ENCODE measurements around the gene MMP14. TPM values are rescaled to one million over a fixed set of nuclear protein-coding genes. Genes with fewer than 3 reads are reported as not detected.

MMP14 gene
- total and polyA plus RNA-seq, 9 of the 15 experiments (the other 6 are each of a cell fraction or from before 2014, with no cell fraction given), result 0.36 to 5.8 (median 1.3) TPM; not detected in 2

- no peak for TF ChIP-seq MBD1 (CRISPR knock-in tag; IDR thresholded peaks at IDR 0.05)
- TF ChIP-seq SPI1 (IDR thresholded peaks at IDR 0.05; ENCODE audit: borderline replicate concordance, low read depth, low read length), result no peak
- no peak for TF ChIP-seq TRIM24 (IDR thresholded peaks at IDR 0.05)
- TF ChIP-seq JUNB (CRISPR knock-in tag; conservative IDR thresholded peaks at IDR 0.05), result no peak
- peak; percentile 78 for TF ChIP-seq HMBOX1 (IDR thresholded peaks at IDR 0.05)
- TF ChIP-seq AFF4 (CRISPR knock-in tag; IDR thresholded peaks at IDR 0.05), result peak; percentile 67; the same call in 1 of the 2 replicates
- no peak for TF ChIP-seq RAD51 (IDR thresholded peaks at IDR 0.05; ENCODE audit: borderline replicate concordance, low read depth)
- TF ChIP-seq RCOR1 (IDR thresholded peaks at IDR 0.05; ENCODE audit: borderline replicate concordance in 1 of 2, low read depth in 2 of 2, low read length in 2 of 2), result peak; percentile 44 to 60; a peak in 3 of 4 replicates
- TF ChIP-seq USF1 (CRISPR knock-in tag; IDR thresholded peaks at IDR 0.05), result no peak
- TF ChIP-seq MEIS2 (IDR thresholded peaks at IDR 0.05; ENCODE audit: partially characterized antibody), result no peak
- no peak for TF ChIP-seq ZNF561 (CRISPR knock-in tag; conservative IDR thresholded peaks at IDR 0.05)
- TF ChIP-seq TFAM (CRISPR knock-in tag; conservative IDR thresholded peaks at IDR 0.05), result no peak
- no peak for TF ChIP-seq NR2C2 (CRISPR knock-in tag; IDR thresholded peaks at IDR 0.05)
- peak; percentile 77 for TF ChIP-seq NR2C2 (tag; IDR thresholded peaks at IDR 0.05)
- TF ChIP-seq ARNT (IDR thresholded peaks at IDR 0.05), result no peak
- peak; percentile 44; the same call in 1 of the 2 replicates for TF ChIP-seq DDX20 (tag; IDR thresholded peaks at IDR 0.05; ENCODE audit: low read depth)
- TF ChIP-seq ZNF584 (CRISPR knock-in tag; IDR thresholded peaks at IDR 0.05; ENCODE audit: low read depth), result 0 out of 2 replicates have a peak, but pooled peaks have one; percentile 74
- no peak; the same call in none of the 2 replicates for TF ChIP-seq ZNF395 (CRISPR knock-in tag; IDR thresholded peaks at IDR 0.05)
- no peak for TF ChIP-seq HDAC8 (tag; IDR thresholded peaks at IDR 0.05)
These were observed 6.5 kb upstream of the MMP14 start, which contains the start of gene MRPL52 (continued) for GRCh38 chr14:22829661-22830442.

Measured in K562 (cell line).